Panc1 (cell line): ENCODE measurements around the gene LMLN.

Source experiments
- TF ChIP-seq, protein P1 (sequence below), 2 experiments: IDR thresholded peaks; 2 replicates each; pipeline ENCODE4 v1.6.1; 2011 to 2012; ENCODE audit warnings: low read depth in 2 of 2, control low read depth in 1 of 2, low read length in 1 of 2, mild to moderate bottlenecking in 1 of 2, moderate library complexity in 1 of 2; ENCODE audit not compliant: insufficient read depth in 1 of 2
- TF ChIP-seq, protein P2 (sequence below): fragments of 450-650 bp; IDR thresholded peaks from 2 replicates; pipeline ENCODE4 v1.5.1; 2017; ENCODE audit warnings: mild to moderate bottlenecking

DNA sequence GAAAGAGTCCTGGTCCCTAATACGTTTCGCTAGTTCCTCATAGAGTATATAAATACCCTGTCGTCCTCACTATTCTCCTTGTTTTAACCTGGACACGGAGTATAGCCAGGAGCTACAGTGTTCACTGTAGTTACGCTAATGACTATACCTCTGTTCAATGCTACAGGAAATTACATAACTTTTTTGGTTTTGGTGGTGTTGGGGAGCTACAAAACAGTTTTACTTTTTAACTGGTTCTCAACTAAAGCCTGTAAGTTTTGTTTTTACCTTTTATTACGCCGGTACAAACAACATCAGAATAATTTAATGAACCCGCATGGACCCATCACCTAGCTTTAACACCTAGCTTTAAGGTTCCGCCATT is 1.5 kb downstream of the LMLN start:
- TF ChIP-seq, protein P1, sequence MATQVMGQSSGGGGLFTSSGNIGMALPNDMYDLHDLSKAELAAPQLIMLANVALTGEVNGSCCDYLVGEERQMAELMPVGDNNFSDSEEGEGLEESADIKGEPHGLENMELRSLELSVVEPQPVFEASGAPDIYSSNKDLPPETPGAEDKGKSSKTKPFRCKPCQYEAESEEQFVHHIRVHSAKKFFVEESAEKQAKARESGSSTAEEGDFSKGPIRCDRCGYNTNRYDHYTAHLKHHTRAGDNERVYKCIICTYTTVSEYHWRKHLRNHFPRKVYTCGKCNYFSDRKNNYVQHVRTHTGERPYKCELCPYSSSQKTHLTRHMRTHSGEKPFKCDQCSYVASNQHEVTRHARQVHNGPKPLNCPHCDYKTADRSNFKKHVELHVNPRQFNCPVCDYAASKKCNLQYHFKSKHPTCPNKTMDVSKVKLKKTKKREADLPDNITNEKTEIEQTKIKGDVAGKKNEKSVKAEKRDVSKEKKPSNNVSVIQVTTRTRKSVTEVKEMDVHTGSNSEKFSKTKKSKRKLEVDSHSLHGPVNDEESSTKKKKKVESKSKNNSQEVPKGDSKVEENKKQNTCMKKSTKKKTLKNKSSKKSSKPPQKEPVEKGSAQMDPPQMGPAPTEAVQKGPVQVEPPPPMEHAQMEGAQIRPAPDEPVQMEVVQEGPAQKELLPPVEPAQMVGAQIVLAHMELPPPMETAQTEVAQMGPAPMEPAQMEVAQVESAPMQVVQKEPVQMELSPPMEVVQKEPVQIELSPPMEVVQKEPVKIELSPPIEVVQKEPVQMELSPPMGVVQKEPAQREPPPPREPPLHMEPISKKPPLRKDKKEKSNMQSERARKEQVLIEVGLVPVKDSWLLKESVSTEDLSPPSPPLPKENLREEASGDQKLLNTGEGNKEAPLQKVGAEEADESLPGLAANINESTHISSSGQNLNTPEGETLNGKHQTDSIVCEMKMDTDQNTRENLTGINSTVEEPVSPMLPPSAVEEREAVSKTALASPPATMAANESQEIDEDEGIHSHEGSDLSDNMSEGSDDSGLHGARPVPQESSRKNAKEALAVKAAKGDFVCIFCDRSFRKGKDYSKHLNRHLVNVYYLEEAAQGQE (IDR thresholded peaks at IDR 0.05; ENCODE audit: insufficient read depth in 1 of 2, low read depth in 2 of 2, low read length in 1 of 2), result no peak
- TF ChIP-seq, protein P2, sequence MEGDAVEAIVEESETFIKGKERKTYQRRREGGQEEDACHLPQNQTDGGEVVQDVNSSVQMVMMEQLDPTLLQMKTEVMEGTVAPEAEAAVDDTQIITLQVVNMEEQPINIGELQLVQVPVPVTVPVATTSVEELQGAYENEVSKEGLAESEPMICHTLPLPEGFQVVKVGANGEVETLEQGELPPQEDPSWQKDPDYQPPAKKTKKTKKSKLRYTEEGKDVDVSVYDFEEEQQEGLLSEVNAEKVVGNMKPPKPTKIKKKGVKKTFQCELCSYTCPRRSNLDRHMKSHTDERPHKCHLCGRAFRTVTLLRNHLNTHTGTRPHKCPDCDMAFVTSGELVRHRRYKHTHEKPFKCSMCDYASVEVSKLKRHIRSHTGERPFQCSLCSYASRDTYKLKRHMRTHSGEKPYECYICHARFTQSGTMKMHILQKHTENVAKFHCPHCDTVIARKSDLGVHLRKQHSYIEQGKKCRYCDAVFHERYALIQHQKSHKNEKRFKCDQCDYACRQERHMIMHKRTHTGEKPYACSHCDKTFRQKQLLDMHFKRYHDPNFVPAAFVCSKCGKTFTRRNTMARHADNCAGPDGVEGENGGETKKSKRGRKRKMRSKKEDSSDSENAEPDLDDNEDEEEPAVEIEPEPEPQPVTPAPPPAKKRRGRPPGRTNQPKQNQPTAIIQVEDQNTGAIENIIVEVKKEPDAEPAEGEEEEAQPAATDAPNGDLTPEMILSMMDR, result no peak
